SK-N-SH (cell line): ENCODE results near the gene PSMB2. TPM values are rescaled to one million over a fixed set of nuclear protein-coding genes. Genes with fewer than 3 reads are reported as not detected.

Experiments used
- CTCF ChIA-PET: fragments of 300-600, 350-600 bp; formaldehyde crosslinking; extraction: SDS; loops from one replicate; lab custom pipeline; 2021; lab: Yijun Ruan, JAX
- POLR2A ChIA-PET: fragments of 350-600 bp; sonication (Branson Sonifier 250); formaldehyde crosslinking; extraction: SDS; loops from one replicate; lab custom pipeline; 2020; ENCODE audit warnings: antibody characterized with exemption, inconsistent platforms; lab: Yijun Ruan, JAX
- DNase-seq: peaks from one replicate; pipeline ENCODE4 v3.0.0; 2012
- H2AFZ ChIP-seq: fragments of 200-600 bp; sonication (generic); 2 replicates; pipeline ENCODE4 v1.8.1; 2016; ENCODE audit warnings: antibody characterized with exemption, mild to moderate bottlenecking, low read depth
- H3F3A ChIP-seq: fragments of 200-600 bp; sonication (generic); replicated peaks from 2 replicates; pipeline ENCODE3; 2016; ENCODE audit warnings: antibody characterized with exemption, mild to moderate bottlenecking; ENCODE audit not compliant: insufficient read depth
- H3K27ac ChIP-seq, 2 experiments: fragments of 200-500 bp in 1 of 2; fragments of 200-600 bp in 1 of 2; sonication (Bioruptor generic) in 1 of 2; sonication (generic), shearing (Covaris generic) in 1 of 2; 2 replicates each; pipeline versions ENCODE4 v1.5.1 to v1.6.1; 2014 to 2016; ENCODE audit warnings: low read depth in 2 of 2, inconsistent platforms in 1 of 2, low read length in 1 of 2, mild to moderate bottlenecking in 1 of 2, mixed read lengths in 1 of 2
- H3K27me3 ChIP-seq: fragments of 200-600 bp; sonication (generic), shearing (Covaris generic); 2 replicates; pipeline ENCODE4 v1.6.1; 2016; ENCODE audit warnings: mixed run types; ENCODE audit not compliant: insufficient read depth
- H3K36me3 ChIP-seq, 2 experiments: fragments of 200-500 bp in 1 of 2; fragments of 200-600 bp in 1 of 2; sonication (Bioruptor generic) in 1 of 2; sonication (generic) in 1 of 2; replicated peaks in 1 of 2; 2 replicates each; pipeline versions ENCODE3 to v1.5.1; 2014 to 2016; ENCODE audit warnings: low read length in 1 of 2, mild to moderate bottlenecking in 1 of 2; ENCODE audit not compliant: insufficient read depth in 2 of 2, control insufficient read depth in 1 of 2
- H3K4me1 ChIP-seq, 2 experiments: fragments of 200-500 bp in 1 of 2; fragments of 200-600 bp in 1 of 2; sonication (Bioruptor generic) in 1 of 2; sonication (generic), shearing (Covaris generic) in 1 of 2; 2 replicates each; pipeline versions ENCODE4 v1.5.1 to v1.6.1; 2014 to 2016; ENCODE audit warnings: low read depth in 1 of 2, low read length in 1 of 2, mixed run types in 1 of 2; ENCODE audit not compliant: insufficient read depth in 2 of 2, control insufficient read depth in 1 of 2
- H3K4me2 ChIP-seq: fragments of 200-600 bp; sonication (generic), shearing (Covaris generic); 2 replicates; pipeline ENCODE4 v1.6.1; 2017; ENCODE audit warnings: mixed run types
- H3K4me3 ChIP-seq, 2 experiments: fragments of 200-500 bp in 1 of 2; fragments of 200-600 bp in 1 of 2; sonication (Bioruptor generic) in 1 of 2; sonication (generic), shearing (Covaris generic) in 1 of 2; 2 replicates each; pipeline versions ENCODE4 v1.5.1 to v1.8.1; 2014 to 2016; ENCODE audit warnings: low read depth in 2 of 2, inconsistent platforms in 1 of 2, low read length in 1 of 2, mild to moderate bottlenecking in 1 of 2, mixed read lengths in 1 of 2, moderate library complexity in 1 of 2
- H3K79me2 ChIP-seq: fragments of 200-600 bp; sonication (generic); 2 replicates; pipeline ENCODE4 v1.8.1; 2017; ENCODE audit warnings: mild to moderate bottlenecking; ENCODE audit not compliant: insufficient read depth
- H3K9ac ChIP-seq: fragments of 200-600 bp; sonication (generic); 2 replicates; pipeline ENCODE4 v1.6.1; 2017; ENCODE audit warnings: mixed run types
- H3K9me2 ChIP-seq: fragments of 200-600 bp; sonication (generic); 2 replicates; pipeline ENCODE4 v1.6.1; 2017; ENCODE audit warnings: mixed run types
- H3K9me3 ChIP-seq: fragments of 200-600 bp; sonication (generic); 2 replicates; pipeline ENCODE4 v1.6.1; 2017; ENCODE audit warnings: mixed run types, mild to moderate bottlenecking, moderate library complexity
- H4K20me1 ChIP-seq: fragments of 200-600 bp; sonication (generic); 2 replicates; pipeline ENCODE4 v1.6.1; 2017; ENCODE audit warnings: mild to moderate bottlenecking, mixed run types; ENCODE audit not compliant: insufficient read depth
- EZH2phosphoT487 ChIP-seq: fragments of 200-600 bp; sonication (generic); IDR thresholded peaks from 2 replicates; pipeline ENCODE4 v1.6.1; 2017; ENCODE audit warnings: low read depth, mixed run types, mild to moderate bottlenecking, antibody characterized with exemption, moderate library complexity, borderline replicate concordance
- FOXJ3 ChIP-seq: sonication (generic); formaldehyde crosslinking; IDR thresholded peaks from 2 replicates; pipeline ENCODE4 v1.5.1; 2020; ENCODE audit warnings: mild to moderate bottlenecking, missing genetic modification reagents
- GATA2 ChIP-seq: sonication (generic); formaldehyde crosslinking; IDR thresholded peaks from 2 replicates; pipeline ENCODE4 v1.5.0; 2020; ENCODE audit warnings: mild to moderate bottlenecking, missing genetic modification reagents
- MXI1 ChIP-seq: IDR thresholded peaks from 2 replicates; pipeline ENCODE4 v1.6.1; 2012; ENCODE audit warnings: mild to moderate bottlenecking, low read depth, low read length, improper control_type of control experiment
- RCOR1 ChIP-seq: fragments of 150-350 bp; IDR thresholded peaks from 2 replicates; pipeline ENCODE4 v1.6.1; 2017; ENCODE audit warnings: antibody characterized with exemption, low read length
- RFX5 ChIP-seq: IDR thresholded peaks from 2 replicates; pipeline ENCODE4 v1.6.1; 2012; ENCODE audit warnings: mild to moderate bottlenecking, improper control_type of control experiment, low read length
- SMC3 ChIP-seq: IDR thresholded peaks from 2 replicates; pipeline ENCODE4 v1.6.1; 2012; ENCODE audit warnings: low read depth, low read length, improper control_type of control experiment
- TEAD4 ChIP-seq: IDR thresholded peaks from 2 replicates; pipeline ENCODE4 v1.4.0; 2012; ENCODE audit warnings: mild to moderate bottlenecking, borderline replicate concordance; ENCODE audit not compliant: insufficient read depth
- USF1 ChIP-seq: IDR thresholded peaks from 2 replicates; pipeline ENCODE4 v1.4.0; 2012; ENCODE audit warnings: low read depth, borderline replicate concordance
- USF2 ChIP-seq: fragments of 150-350 bp; IDR thresholded peaks from 2 replicates; pipeline ENCODE4 v1.6.1; 2017; ENCODE audit warnings: antibody characterized with exemption, low read length, low read depth, borderline replicate concordance
- WGBS: methylation state at CpG from one replicate; pipeline ENCODE4 v1.1.6; 2017; ENCODE audit warnings: low lambda C conversion rate; 5-methylcytosine and 5-hydroxymethylcytosine counted together
- polyA plus RNA-seq, 3 experiments: library from polyadenylated mRNA; depleted of rRNA; stranded (reverse); fragments of >200 nt; gene quantifications; 2 replicates each; pipeline ENCODE4 v1.2.3, GENCODE V29; 2012
- TF ChIP-seq, protein P1 (sequence below): IDR thresholded peaks from 2 replicates; pipeline ENCODE4; 2012
- TF ChIP-seq, protein P2 (sequence below): IDR thresholded peaks from 2 replicates; pipeline ENCODE4 v1.4.0; 2012; ENCODE audit warnings: low read depth, borderline replicate concordance

Gene PSMB2
- polyA plus RNA-seq, 1 of the 3 experiments (the other 2 are of a cell fraction): 83.5 TPM

- no peak overlapping the region for H3K9ac ChIP-seq
- H3K79me2 ChIP-seq: no peaks in the 10 kb centered on the region
- H2AFZ ChIP-seq: no peak overlapping the region
- H3K4me2 ChIP-seq: no peak overlapping the region
- H3K36me3 ChIP-seq: no peaks in the 10 kb centered on the region
- H3K4me3 ChIP-seq: no peak overlapping the region
- ChIA-PET POLR2A (no interaction called here), CTCF (interaction anchor here (1.2 to 1.6 kb wide), 2 partner anchors 9 kb away, joined by 3 to 4 read pairs; no protein-coding TSS in a partner anchor)
- TF ChIP-seq, protein P1, sequence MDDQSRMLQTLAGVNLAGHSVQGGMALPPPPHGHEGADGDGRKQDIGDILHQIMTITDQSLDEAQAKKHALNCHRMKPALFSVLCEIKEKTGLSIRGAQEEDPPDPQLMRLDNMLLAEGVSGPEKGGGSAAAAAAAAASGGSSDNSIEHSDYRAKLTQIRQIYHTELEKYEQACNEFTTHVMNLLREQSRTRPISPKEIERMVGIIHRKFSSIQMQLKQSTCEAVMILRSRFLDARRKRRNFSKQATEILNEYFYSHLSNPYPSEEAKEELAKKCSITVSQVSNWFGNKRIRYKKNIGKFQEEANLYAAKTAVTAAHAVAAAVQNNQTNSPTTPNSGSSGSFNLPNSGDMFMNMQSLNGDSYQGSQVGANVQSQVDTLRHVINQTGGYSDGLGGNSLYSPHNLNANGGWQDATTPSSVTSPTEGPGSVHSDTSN: no peak
- TF ChIP-seq, protein P2, sequence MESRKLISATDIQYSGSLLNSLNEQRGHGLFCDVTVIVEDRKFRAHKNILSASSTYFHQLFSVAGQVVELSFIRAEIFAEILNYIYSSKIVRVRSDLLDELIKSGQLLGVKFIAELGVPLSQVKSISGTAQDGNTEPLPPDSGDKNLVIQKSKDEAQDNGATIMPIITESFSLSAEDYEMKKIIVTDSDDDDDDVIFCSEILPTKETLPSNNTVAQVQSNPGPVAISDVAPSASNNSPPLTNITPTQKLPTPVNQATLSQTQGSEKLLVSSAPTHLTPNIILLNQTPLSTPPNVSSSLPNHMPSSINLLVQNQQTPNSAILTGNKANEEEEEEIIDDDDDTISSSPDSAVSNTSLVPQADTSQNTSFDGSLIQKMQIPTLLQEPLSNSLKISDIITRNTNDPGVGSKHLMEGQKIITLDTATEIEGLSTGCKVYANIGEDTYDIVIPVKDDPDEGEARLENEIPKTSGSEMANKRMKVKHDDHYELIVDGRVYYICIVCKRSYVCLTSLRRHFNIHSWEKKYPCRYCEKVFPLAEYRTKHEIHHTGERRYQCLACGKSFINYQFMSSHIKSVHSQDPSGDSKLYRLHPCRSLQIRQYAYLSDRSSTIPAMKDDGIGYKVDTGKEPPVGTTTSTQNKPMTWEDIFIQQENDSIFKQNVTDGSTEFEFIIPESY: no peak
- TF ChIP-seq SMC3 (no peak), GATA2 (CRISPR knock-in tag) (no peak), USF1 (no peak), TEAD4 (no peak), EZH2phosphoT487 (no peak), MXI1 (no peak), USF2 (no peak), RFX5 (no peak), FOXJ3 (no peak), RCOR1 (no peak)
- H3K27ac ChIP-seq: no peak overlapping the region
- no peaks in the 10 kb centered on the region for H3F3A ChIP-seq
- 95% methylated on average over 15 of the region's 25 CpGs for WGBS
- H3K9me2 ChIP-seq: no peaks in the 10 kb centered on the region
- no peaks in the 10 kb centered on the region for H3K27me3 ChIP-seq
- H4K20me1 ChIP-seq: no peaks in the 10 kb centered on the region
- H3K4me1 ChIP-seq: no peaks in the 10 kb centered on the region
- H3K9me3 ChIP-seq: no peaks in the 10 kb centered on the region
- DNase-seq: no peak
Observed at GRCh38 chr1:35590476-35591040, 50.8 kb downstream of the PSMB2 start.
